Astrocyte of the spinal cord (primary cell): ENCODE measurements around the gene DIP2C.
"Not testable (repeated sequence)": the region's sequence is repeated elsewhere in the genome, so short reads cannot be mapped to it uniquely, and the experiment has no call there.

Source experiments
- DNase-seq: peaks from one replicate; pipeline ENCODE4 v3.0.0; 2011; ENCODE audit warnings: low read depth, low spot score
- H3K4me3 ChIP-seq: 2 replicates; pipeline ENCODE4 v1.5.1; 2011; ENCODE audit warnings: low read depth, mild to moderate bottlenecking, low read length, moderate library complexity
- CTCF ChIP-seq: IDR thresholded peaks from 2 replicates; pipeline ENCODE4 v1.5.1; 2012; ENCODE audit warnings: low read depth, mild to moderate bottlenecking, low read length, inconsistent platforms
- in situ Hi-C: cut with HindIII; loops from 2 replicates; pipeline ENCODE4 v1.10.0; 2017; ENCODE audit warnings: low sequenced_read_pairs

The DIP2C gene

GRCh38 chr10:370449-370825, 319.0 kb downstream of the DIP2C start:
- no peak for TF ChIP-seq CTCF
- in situ Hi-C loops = no loop called here
- no peak overlapping the region for H3K4me3 ChIP-seq
- DNase-seq = peak; percentile 50

- peak; percentile 94 for DNase-seq
- in situ Hi-C loops = no loop called here
- no peak overlapping the region for H3K4me3 ChIP-seq
- no peak for TF ChIP-seq CTCF
Measured at GRCh38 chr10:369684-370448, 319.6 kb downstream of the DIP2C start.

- no peak for DNase-seq
- TF ChIP-seq CTCF = no peak
- in situ Hi-C loops = no loop called here
- H3K4me3 ChIP-seq = no peak overlapping the region
Measured at GRCh38 chr10:369221-369683, 320.2 kb downstream of the DIP2C start.

- DNase-seq = no peak
- TF ChIP-seq CTCF = no peak
- H3K4me3 ChIP-seq = no peak overlapping the region
- in situ Hi-C loops = no loop called here
Measured at GRCh38 chr10:368579-369220, 320.8 kb downstream of the DIP2C start.

GRCh38 chr10:368107-368506, 321.4 kb downstream of the DIP2C start:
- in situ Hi-C loops, DNase-seq, H3K4me3 ChIP-seq: not testable (repeated sequence)

- in situ Hi-C loops = no loop called here
- TF ChIP-seq CTCF = no peak
- no peak overlapping the region for H3K4me3 ChIP-seq
- DNase-seq = no peak
Measured at GRCh38 chr10:367636-368035, 321.8 kb downstream of the DIP2C start.

GRCh38 chr10:366186-366585, 323.3 kb downstream of the DIP2C start:
- TF ChIP-seq CTCF = no peak
- no peak overlapping the region for H3K4me3 ChIP-seq
- no peak for DNase-seq
- in situ Hi-C loops = no loop called here
